ENCODE measurements around the gene IFITM1.
"Not testable (repeated sequence)": the region's sequence is repeated elsewhere in the genome, so short reads cannot be mapped to it uniquely, and the experiment has no call there.

IFITM1 gene

GRCh38 chr11:313787-314553 lies at the start of gene IFITM1:
Gene IFITM1 (plus strand): TSS chr11:314040. CDS start chr11:314171, 131 bp downstream.
- DNase-seq, result no peak

- DNase-seq, result no peak
These were observed 47.0 kb upstream of the IFITM1 start for GRCh38 chr11:266676-267439.

- no peak for DNase-seq
These were observed 46.3 kb upstream of the IFITM1 start for GRCh38 chr11:267491-267994.

GRCh38 chr11:268716-269145 lies 45.1 kb upstream of the IFITM1 start:
- DNase-seq, result not testable (repeated sequence)

GRCh38 chr11:269146-269890 lies 44.5 kb upstream of the IFITM1 start:
- no peak for DNase-seq

GRCh38 chr11:270451-271318 lies 43.2 kb upstream of the IFITM1 start:
- no peak for DNase-seq

- no peak for DNase-seq
These were observed 42.5 kb upstream of the IFITM1 start for GRCh38 chr11:271319-271715.

- DNase-seq, result no peak
These were observed 41.5 kb upstream of the IFITM1 start for GRCh38 chr11:272195-272930.

- DNase-seq, result no peak
These were observed 41.0 kb upstream of the IFITM1 start for GRCh38 chr11:272931-273198.

- DNase-seq, result no peak
These were observed 37.6 kb upstream of the IFITM1 start for GRCh38 chr11:276219-276618.

GRCh38 chr11:278001-278951 lies 35.6 kb upstream of the IFITM1 start, which contains the start of gene NLRP6:
Gene NLRP6 (plus strand): TSS chr11:278407. CDS start chr11:278570, 163 bp downstream.
- no peak for DNase-seq

GRCh38 chr11:279040-279965 lies 34.5 kb upstream of the IFITM1 start:
- DNase-seq, result no peak

- peak in 1 of 2 experiments; percentile 52 for DNase-seq
These were observed 33.7 kb upstream of the IFITM1 start for GRCh38 chr11:279966-280705.

GRCh38 chr11:280706-281485 lies 32.9 kb upstream of the IFITM1 start:
- no peak for DNase-seq

- no peak for DNase-seq
These were observed 32.2 kb upstream of the IFITM1 start for GRCh38 chr11:281486-282161.

- no peak for DNase-seq
These were observed 31.7 kb upstream of the IFITM1 start for GRCh38 chr11:282171-282570.

All from NCI-H526 (cell line).